H1 (cell line): Measurements from ENCODE around the gene SNTG2. TPM values are rescaled to one million over a fixed set of nuclear protein-coding genes. Genes with fewer than 3 reads are reported as not detected.

Experiments used
- CTCF ChIA-PET: fragments of 300-600 bp; sonication (Branson Sonifier 250); formaldehyde crosslinking; loops from one replicate; lab custom pipeline; 2021; ENCODE audit not compliant: partially characterized antibody; lab: Charles Lee
- POLR2A ChIA-PET: fragments of 300-600 bp; sonication (Branson Sonifier 250); formaldehyde crosslinking; loops from one replicate; lab custom pipeline; 2021; ENCODE audit warnings: inconsistent platforms; ENCODE audit not compliant: partially characterized antibody; lab: Charles Lee
- DNase-seq, 2 experiments: peaks; one replicate each; pipeline versions ENCODE4 v3.0.0 to v3.0.0-alpha.2; 2010 to 2022; ENCODE audit warnings: low spot score in 2 of 2, low read depth in 1 of 2, mixed read lengths in 1 of 2
- FAIRE-seq: peaks from 2 replicates; lab custom pipeline; 2011; peaks lifted over from hg19 to GRCh38; lab: Jason Lieb, UNC
- H2AFZ ChIP-seq: 2 replicates; pipeline ENCODE4 v1.8.1; 2012; ENCODE audit warnings: low read length, inconsistent platforms
- H2AK5ac ChIP-seq: 2 replicates; pipeline ENCODE4 v1.6.1; 2013; ENCODE audit warnings: low read depth, low read length
- H2BK120ac ChIP-seq: replicated peaks from 2 replicates; pipeline ENCODE3; 2013; ENCODE audit warnings: low read depth, low read length, inconsistent platforms
- H2BK12ac ChIP-seq: 2 replicates; pipeline ENCODE4 v1.6.1; 2013; ENCODE audit warnings: low read depth, low read length
- H2BK15ac ChIP-seq: 2 replicates; pipeline ENCODE4 v1.6.1; 2013; ENCODE audit warnings: low read length
- H2BK20ac ChIP-seq: 2 replicates; pipeline ENCODE4 v1.6.1; 2013; ENCODE audit warnings: low read length
- H2BK5ac ChIP-seq: 2 replicates; pipeline ENCODE4 v1.6.1; 2013; ENCODE audit warnings: low read depth, low read length
- H3K14ac ChIP-seq: 2 replicates; pipeline ENCODE4 v1.6.1; 2013; ENCODE audit warnings: inconsistent platforms; ENCODE audit not compliant: insufficient read length
- H3K18ac ChIP-seq: 2 replicates; pipeline ENCODE4 v1.6.1; 2013; ENCODE audit warnings: low read length; ENCODE audit errors: extremely low read depth
- H3K23ac ChIP-seq: 2 replicates; pipeline ENCODE4 v1.6.1; 2013; ENCODE audit warnings: inconsistent platforms; ENCODE audit not compliant: insufficient read length
- H3K23me2 ChIP-seq: 2 replicates; pipeline ENCODE4 v1.6.1; 2013; ENCODE audit warnings: low read depth, low read length
- H3K27ac ChIP-seq: 2 replicates; pipeline ENCODE4 v1.6.1; 2011; ENCODE audit warnings: low read depth, low read length, inconsistent platforms
- H3K27me3 ChIP-seq, 4 experiments: replicated peaks in 1 of 4; 1 replicate in 1 of 4; 2 replicates in 3 of 4; pipeline versions ENCODE4 v1.6.1 to v1.8.1; 2011 to 2013; ENCODE audit warnings: low read length in 3 of 4, mild to moderate bottlenecking in 3 of 4, inconsistent platforms in 2 of 4, mixed read lengths in 2 of 4, moderate library complexity in 1 of 4; ENCODE audit not compliant: control insufficient read depth in 3 of 4, insufficient read depth in 3 of 4; ENCODE audit errors: extremely low read depth in 1 of 4
- H3K36me3 ChIP-seq, 4 experiments: 2 replicates each; pipeline versions ENCODE4 v1.6.1 to v1.8.1; 2011 to 2013; ENCODE audit warnings: mild to moderate bottlenecking in 4 of 4, low read length in 3 of 4, moderate library complexity in 2 of 4, control low read depth in 1 of 4, inconsistent platforms in 1 of 4; ENCODE audit not compliant: insufficient read depth in 4 of 4, control insufficient read depth in 2 of 4
- H3K4ac ChIP-seq: replicated peaks from 2 replicates; pipeline ENCODE3; 2013; ENCODE audit warnings: low read length, low read depth, mixed read lengths, inconsistent platforms; ENCODE audit not compliant: insufficient read length
- H3K4me1 ChIP-seq, 4 experiments: replicated peaks in 1 of 4; 1 replicate in 1 of 4; 2 replicates in 3 of 4; pipeline versions ENCODE4 v1.6.1 to v1.8.1; 2011 to 2013; ENCODE audit warnings: low read length in 3 of 4, inconsistent platforms in 2 of 4, mixed read lengths in 1 of 4; ENCODE audit not compliant: insufficient read depth in 4 of 4, control insufficient read depth in 3 of 4
- H3K4me2 ChIP-seq, 2 experiments: 2 replicates each; pipeline versions ENCODE4 v1.6.1 to v1.8.1; 2011 to 2013; ENCODE audit warnings: low read depth in 2 of 2, low read length in 2 of 2, control low read depth in 1 of 2, inconsistent platforms in 1 of 2, mild to moderate bottlenecking in 1 of 2; ENCODE audit not compliant: insufficient read depth in 1 of 2
- H3K4me3 ChIP-seq, 4 experiments: fragments of 200-600, 300-600 bp in 1 of 4; sonication (generic), shearing (Covaris generic), sonication (Bioruptor Twin) in 1 of 4; 2 replicates each; pipeline versions ENCODE4 v1.5.1 to v1.8.1; 2011 to 2016; ENCODE audit warnings: low read length in 4 of 4, low read depth in 3 of 4, control low read depth in 2 of 4, inconsistent platforms in 2 of 4, mild to moderate bottlenecking in 2 of 4, mixed read lengths in 1 of 4, moderate library complexity in 1 of 4; ENCODE audit not compliant: insufficient read depth in 2 of 4; ENCODE audit errors: extremely low read depth in 1 of 4
- H3K56ac ChIP-seq: replicated peaks from 2 replicates; pipeline ENCODE3; 2013; ENCODE audit warnings: low read depth, mild to moderate bottlenecking, mixed read lengths, low read length, inconsistent platforms; ENCODE audit not compliant: insufficient read length
- H3K79me1 ChIP-seq: 2 replicates; pipeline ENCODE4 v1.6.1; 2013; ENCODE audit warnings: low read depth, low read length, control low read depth
- H3K79me2 ChIP-seq, 2 experiments: 2 replicates each; pipeline versions ENCODE4 v1.6.1 to v1.8.1; 2012 to 2013; ENCODE audit warnings: low read length in 2 of 2, mild to moderate bottlenecking in 2 of 2, inconsistent platforms in 1 of 2; ENCODE audit not compliant: insufficient read depth in 2 of 2, control insufficient read depth in 1 of 2
- H3K9ac ChIP-seq, 4 experiments: replicated peaks in 1 of 4; 1 replicate in 1 of 4; 2 replicates in 3 of 4; pipeline versions ENCODE4 v1.6.1 to v1.8.1; 2011 to 2013; ENCODE audit warnings: low read depth in 3 of 4, low read length in 3 of 4, control low read depth in 2 of 4, mild to moderate bottlenecking in 2 of 4, moderate library complexity in 2 of 4, inconsistent platforms in 1 of 4; ENCODE audit errors: extremely low read depth in 1 of 4
- H3K9me3 ChIP-seq, 2 experiments: 2 replicates each; pipeline versions ENCODE4 v1.6.1 to v1.8.1; 2012 to 2013; ENCODE audit warnings: mild to moderate bottlenecking in 2 of 2, moderate library complexity in 2 of 2, control low read depth in 1 of 2, inconsistent platforms in 1 of 2, low read depth in 1 of 2, low read length in 1 of 2, mixed read lengths in 1 of 2; ENCODE audit not compliant: insufficient read depth in 2 of 2
- H4K20me1 ChIP-seq, 2 experiments: replicated peaks in 1 of 2; 2 replicates each; pipeline versions ENCODE3 to v1.8.1; 2011 to 2013; ENCODE audit warnings: inconsistent platforms in 2 of 2, low read length in 2 of 2, mild to moderate bottlenecking in 1 of 2; ENCODE audit not compliant: insufficient read depth in 2 of 2, control insufficient read depth in 1 of 2
- H4K5ac ChIP-seq: 2 replicates; pipeline ENCODE4 v1.6.1; 2013; ENCODE audit warnings: low read length, low read depth, mixed read lengths, inconsistent platforms; ENCODE audit not compliant: insufficient read length
- H4K8ac ChIP-seq: 2 replicates; pipeline ENCODE4 v1.8.0; 2013; ENCODE audit warnings: mild to moderate bottlenecking, moderate library complexity, low read length, inconsistent platforms; ENCODE audit not compliant: insufficient read depth; ENCODE audit errors: extremely low read depth
- H4K91ac ChIP-seq: replicated peaks from 2 replicates; pipeline ENCODE3; 2013; ENCODE audit warnings: low read length, mixed read lengths, inconsistent platforms; ENCODE audit not compliant: insufficient read length
- CREB1 ChIP-seq: IDR thresholded peaks from 2 replicates; pipeline ENCODE4 v1.6.1; 2012; ENCODE audit warnings: inconsistent platforms
- RFX5 ChIP-seq: IDR thresholded peaks from 2 replicates; pipeline ENCODE4 v1.6.1; 2011; ENCODE audit warnings: low read depth, low read length, improper control_type of control experiment, borderline replicate concordance
- SP2 ChIP-seq: IDR thresholded peaks from 2 replicates; pipeline ENCODE4 v1.6.1; 2012; ENCODE audit warnings: mild to moderate bottlenecking, low read length, inconsistent platforms
- TAF1 ChIP-seq: IDR thresholded peaks from 2 replicates; pipeline ENCODE4 v1.6.1; 2011; ENCODE audit warnings: mild to moderate bottlenecking, low read depth, low read length
- WGBS, 2 experiments: shearing (Covaris generic) in 1 of 2; methylation state at CpG; one replicate each; pipeline versions ENCODE4 v1.1.6 to v1.1.7; 2013 to 2015; ENCODE audit warnings: low lambda C conversion rate in 2 of 2, mixed read lengths in 2 of 2, inconsistent platforms in 1 of 2, low coverage in 1 of 2, missing lambda C conversion rate in 1 of 2; ENCODE audit not compliant: insufficient replicate concordance in 2 of 2, insufficient coverage in 1 of 2, insufficient read length in 1 of 2; ENCODE audit errors: extremely low coverage in 1 of 2, missing lambda C conversion rate in 1 of 2; 5-methylcytosine and 5-hydroxymethylcytosine counted together
- polyA plus RNA-seq, 7 experiments: library from polyadenylated mRNA; depleted of rRNA in 3 of 7; stranded (reverse) in 5 of 7; unstranded in 2 of 7; fragments of >200 nt in 5 of 7; fragments of 200-250 nt in 2 of 7; gene quantifications; 1 replicate in 5 of 7; 2 replicates in 1 of 7; 4 replicates in 1 of 7; pipeline versions ENCODE4 v1.2.1 to v1.2.3, GENCODE V29; 2011 to 2013; ENCODE audit warnings: missing spikeins in 2 of 7, mixed read lengths in 2 of 7
- total RNA-seq: library from RNA; stranded (reverse); fragmentation: NEBNext Ultra II Directional; extraction: Animal tissue kit (Norgen Biotek cat#: 25700); gene quantifications from 2 replicates; pipeline ENCODE4 v1.2.1, GENCODE V29; 2021

The SNTG2 gene
- total and polyA plus RNA-seq, 2 of the 8 experiments (the other 6 are each of a cell fraction or from before 2014, with no cell fraction given), result 6.6 to 18.1 TPM

- no peak overlapping the region for H3K14ac ChIP-seq
- no peaks in the 10 kb centered on the region for H3K9me3 ChIP-seq
- H3K4me2 ChIP-seq, result no peak overlapping the region
- no peak overlapping the region for H2BK5ac ChIP-seq
- peaks cover 12% of the 10 kb centered on the region for H3K79me1 ChIP-seq
- no peak overlapping the region for H3K18ac ChIP-seq
- WGBS, 2 experiments, result 87% methylated on average over 13 of the region's 14 CpGs; no CpG with 5 or more reads in 1 of the 2 experiments
- no peak overlapping the region for H3K4ac ChIP-seq
- no peak for TF ChIP-seq SP2
- TF ChIP-seq RFX5, result no peak
- no peak for TF ChIP-seq TAF1
- TF ChIP-seq CREB1, result no peak
- no peaks in the 10 kb centered on the region for H3K23me2 ChIP-seq
- peaks cover 2 to 16% (median 13%) of the 10 kb centered on the region in 4 experiments for H3K4me1 ChIP-seq
- no peaks in the 10 kb centered on the region for H3K36me3 ChIP-seq
- H4K8ac ChIP-seq, result peak overlapping the region; percentile 53
- POLR2A ChIA-PET, result interaction anchor here (0.8 to 1.3 kb wide), 2 partner anchors 9 to 10 kb away, joined by 3 to 4 read pairs; no protein-coding TSS in a partner anchor
- H3K27me3 ChIP-seq, result no peaks in the 10 kb centered on the region
- H4K20me1 ChIP-seq, result peaks cover 6 to 7% of the 10 kb centered on the region in 2 experiments
- peaks cover 12 to 95% of the 10 kb centered on the region in 2 experiments for H3K79me2 ChIP-seq
- FAIRE-seq, result no peak
- H4K91ac ChIP-seq, result no peak overlapping the region
- no peak overlapping the region for H3K27ac ChIP-seq
- CTCF ChIA-PET, result interaction anchor here (0.6 to 1.7 kb wide), 8 partner anchors 23 to 286 kb away, joined by 3 to 6 read pairs (median 4); no protein-coding TSS in a partner anchor
- no peak overlapping the region; the same call in 1 of the 2 replicates for H2BK12ac ChIP-seq
- H2BK120ac ChIP-seq, result no peak overlapping the region
- H3K56ac ChIP-seq, result no peak overlapping the region
- H2BK15ac ChIP-seq, result no peak overlapping the region
- H2AK5ac ChIP-seq, result no peak overlapping the region; the same call in 1 of the 2 replicates
- H4K5ac ChIP-seq, result no peak overlapping the region
- 0 out of 7 replicates have a peak overlapping the region, but pooled peaks of 1 of the 4 experiments have one; percentile 17 for H3K9ac ChIP-seq
- no peak overlapping the region for H3K23ac ChIP-seq
- no peak for DNase-seq
- no peak overlapping the region for H3K4me3 ChIP-seq
- H2AFZ ChIP-seq, result no peak overlapping the region
- no peak overlapping the region for H2BK20ac ChIP-seq
Measured at GRCh38 chr2:960061-960736, 9.6 kb downstream of the SNTG2 start.
